ENCODE results near the gene FCHSD2.

DNA sequence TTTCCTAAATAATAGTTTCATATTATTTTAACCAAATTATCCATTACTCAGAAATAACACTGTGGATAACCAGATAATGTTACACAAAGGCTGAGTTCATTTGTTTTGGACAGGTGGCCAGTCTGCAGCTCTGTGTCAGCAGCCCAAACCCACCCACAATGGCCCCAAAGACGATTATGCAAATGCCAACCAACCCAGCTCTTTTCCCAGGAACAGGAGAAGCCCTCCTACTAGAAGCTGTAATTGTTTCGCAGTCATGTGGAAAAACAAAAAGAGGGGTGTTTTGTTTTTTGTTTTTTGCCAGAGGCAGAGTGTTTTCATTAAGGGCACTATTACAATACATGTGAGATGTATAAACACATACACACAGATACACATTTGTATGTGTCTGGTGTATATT lies 102.1 kb downstream of the FCHSD2 start:
- TF ChIP-seq EHMT2 (IDR thresholded peaks at IDR 0.05; ENCODE audit: borderline replicate concordance, low read depth, low read length) (no peak), ZNF143 (CRISPR knock-in tag; IDR thresholded peaks at IDR 0.05) (no peak), ATF1 (CRISPR knock-in tag; IDR thresholded peaks at IDR 0.05) (no peak), ZNF24 (IDR thresholded peaks at IDR 0.05) (no peak), HNRNPUL1 (IDR thresholded peaks at IDR 0.05; ENCODE audit: low read depth, low read length) (no peak), RFX1 (IDR thresholded peaks at IDR 0.05) (no peak), FOXC1 (CRISPR knock-in tag; IDR thresholded peaks at IDR 0.05; ENCODE audit: borderline replicate concordance) (no peak), POLR2A (IDR thresholded peaks at IDR 0.05; ENCODE audit: insufficient read depth in 1 of 2, low read depth in 2 of 2, low read length in 2 of 2) (no peak)
- TF ChIP-seq, protein P1, sequence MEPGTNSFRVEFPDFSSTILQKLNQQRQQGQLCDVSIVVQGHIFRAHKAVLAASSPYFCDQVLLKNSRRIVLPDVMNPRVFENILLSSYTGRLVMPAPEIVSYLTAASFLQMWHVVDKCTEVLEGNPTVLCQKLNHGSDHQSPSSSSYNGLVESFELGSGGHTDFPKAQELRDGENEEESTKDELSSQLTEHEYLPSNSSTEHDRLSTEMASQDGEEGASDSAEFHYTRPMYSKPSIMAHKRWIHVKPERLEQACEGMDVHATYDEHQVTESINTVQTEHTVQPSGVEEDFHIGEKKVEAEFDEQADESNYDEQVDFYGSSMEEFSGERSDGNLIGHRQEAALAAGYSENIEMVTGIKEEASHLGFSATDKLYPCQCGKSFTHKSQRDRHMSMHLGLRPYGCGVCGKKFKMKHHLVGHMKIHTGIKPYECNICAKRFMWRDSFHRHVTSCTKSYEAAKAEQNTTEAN (CRISPR knock-in tag; conservative IDR thresholded peaks at IDR 0.05) = no peak
- TF ChIP-seq, protein P2, sequence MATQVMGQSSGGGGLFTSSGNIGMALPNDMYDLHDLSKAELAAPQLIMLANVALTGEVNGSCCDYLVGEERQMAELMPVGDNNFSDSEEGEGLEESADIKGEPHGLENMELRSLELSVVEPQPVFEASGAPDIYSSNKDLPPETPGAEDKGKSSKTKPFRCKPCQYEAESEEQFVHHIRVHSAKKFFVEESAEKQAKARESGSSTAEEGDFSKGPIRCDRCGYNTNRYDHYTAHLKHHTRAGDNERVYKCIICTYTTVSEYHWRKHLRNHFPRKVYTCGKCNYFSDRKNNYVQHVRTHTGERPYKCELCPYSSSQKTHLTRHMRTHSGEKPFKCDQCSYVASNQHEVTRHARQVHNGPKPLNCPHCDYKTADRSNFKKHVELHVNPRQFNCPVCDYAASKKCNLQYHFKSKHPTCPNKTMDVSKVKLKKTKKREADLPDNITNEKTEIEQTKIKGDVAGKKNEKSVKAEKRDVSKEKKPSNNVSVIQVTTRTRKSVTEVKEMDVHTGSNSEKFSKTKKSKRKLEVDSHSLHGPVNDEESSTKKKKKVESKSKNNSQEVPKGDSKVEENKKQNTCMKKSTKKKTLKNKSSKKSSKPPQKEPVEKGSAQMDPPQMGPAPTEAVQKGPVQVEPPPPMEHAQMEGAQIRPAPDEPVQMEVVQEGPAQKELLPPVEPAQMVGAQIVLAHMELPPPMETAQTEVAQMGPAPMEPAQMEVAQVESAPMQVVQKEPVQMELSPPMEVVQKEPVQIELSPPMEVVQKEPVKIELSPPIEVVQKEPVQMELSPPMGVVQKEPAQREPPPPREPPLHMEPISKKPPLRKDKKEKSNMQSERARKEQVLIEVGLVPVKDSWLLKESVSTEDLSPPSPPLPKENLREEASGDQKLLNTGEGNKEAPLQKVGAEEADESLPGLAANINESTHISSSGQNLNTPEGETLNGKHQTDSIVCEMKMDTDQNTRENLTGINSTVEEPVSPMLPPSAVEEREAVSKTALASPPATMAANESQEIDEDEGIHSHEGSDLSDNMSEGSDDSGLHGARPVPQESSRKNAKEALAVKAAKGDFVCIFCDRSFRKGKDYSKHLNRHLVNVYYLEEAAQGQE (IDR thresholded peaks at IDR 0.05; ENCODE audit: borderline replicate concordance in 1 of 2, low read depth in 1 of 2, low read length in 2 of 2) = no peak
- TF ChIP-seq, protein P3, sequence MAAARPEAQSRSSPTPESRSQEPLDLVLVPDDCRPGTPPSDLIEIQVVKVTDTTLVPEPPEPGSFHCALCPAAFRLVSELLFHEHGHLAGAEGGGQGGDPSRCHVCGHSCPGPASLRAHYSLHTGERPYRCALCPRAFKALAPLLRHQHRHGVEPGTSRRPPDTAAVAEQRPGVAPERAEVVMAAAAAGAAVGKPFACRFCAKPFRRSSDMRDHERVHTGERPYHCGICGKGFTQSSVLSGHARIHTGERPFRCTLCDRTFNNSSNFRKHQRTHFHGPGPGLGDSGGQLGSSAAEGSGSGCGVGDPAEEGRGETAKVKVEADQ (CRISPR knock-in tag; IDR thresholded peaks at IDR 0.05; ENCODE audit: borderline replicate concordance) = no peak
- TF ChIP-seq, protein P4, sequence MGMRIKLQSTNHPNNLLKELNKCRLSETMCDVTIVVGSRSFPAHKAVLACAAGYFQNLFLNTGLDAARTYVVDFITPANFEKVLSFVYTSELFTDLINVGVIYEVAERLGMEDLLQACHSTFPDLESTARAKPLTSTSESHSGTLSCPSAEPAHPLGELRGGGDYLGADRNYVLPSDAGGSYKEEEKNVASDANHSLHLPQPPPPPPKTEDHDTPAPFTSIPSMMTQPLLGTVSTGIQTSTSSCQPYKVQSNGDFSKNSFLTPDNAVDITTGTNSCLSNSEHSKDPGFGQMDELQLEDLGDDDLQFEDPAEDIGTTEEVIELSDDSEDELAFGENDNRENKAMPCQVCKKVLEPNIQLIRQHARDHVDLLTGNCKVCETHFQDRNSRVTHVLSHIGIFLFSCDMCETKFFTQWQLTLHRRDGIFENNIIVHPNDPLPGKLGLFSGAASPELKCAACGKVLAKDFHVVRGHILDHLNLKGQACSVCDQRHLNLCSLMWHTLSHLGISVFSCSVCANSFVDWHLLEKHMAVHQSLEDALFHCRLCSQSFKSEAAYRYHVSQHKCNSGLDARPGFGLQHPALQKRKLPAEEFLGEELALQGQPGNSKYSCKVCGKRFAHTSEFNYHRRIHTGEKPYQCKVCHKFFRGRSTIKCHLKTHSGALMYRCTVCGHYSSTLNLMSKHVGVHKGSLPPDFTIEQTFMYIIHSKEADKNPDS (CRISPR knock-in tag; IDR thresholded peaks at IDR 0.05) = no peak
- TF ChIP-seq, protein P5, sequence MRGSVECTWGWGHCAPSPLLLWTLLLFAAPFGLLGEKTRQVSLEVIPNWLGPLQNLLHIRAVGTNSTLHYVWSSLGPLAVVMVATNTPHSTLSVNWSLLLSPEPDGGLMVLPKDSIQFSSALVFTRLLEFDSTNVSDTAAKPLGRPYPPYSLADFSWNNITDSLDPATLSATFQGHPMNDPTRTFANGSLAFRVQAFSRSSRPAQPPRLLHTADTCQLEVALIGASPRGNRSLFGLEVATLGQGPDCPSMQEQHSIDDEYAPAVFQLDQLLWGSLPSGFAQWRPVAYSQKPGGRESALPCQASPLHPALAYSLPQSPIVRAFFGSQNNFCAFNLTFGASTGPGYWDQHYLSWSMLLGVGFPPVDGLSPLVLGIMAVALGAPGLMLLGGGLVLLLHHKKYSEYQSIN (CRISPR knock-in tag; IDR thresholded peaks at IDR 0.05; ENCODE audit: borderline replicate concordance) = no peak
- TF ChIP-seq, protein P6, sequence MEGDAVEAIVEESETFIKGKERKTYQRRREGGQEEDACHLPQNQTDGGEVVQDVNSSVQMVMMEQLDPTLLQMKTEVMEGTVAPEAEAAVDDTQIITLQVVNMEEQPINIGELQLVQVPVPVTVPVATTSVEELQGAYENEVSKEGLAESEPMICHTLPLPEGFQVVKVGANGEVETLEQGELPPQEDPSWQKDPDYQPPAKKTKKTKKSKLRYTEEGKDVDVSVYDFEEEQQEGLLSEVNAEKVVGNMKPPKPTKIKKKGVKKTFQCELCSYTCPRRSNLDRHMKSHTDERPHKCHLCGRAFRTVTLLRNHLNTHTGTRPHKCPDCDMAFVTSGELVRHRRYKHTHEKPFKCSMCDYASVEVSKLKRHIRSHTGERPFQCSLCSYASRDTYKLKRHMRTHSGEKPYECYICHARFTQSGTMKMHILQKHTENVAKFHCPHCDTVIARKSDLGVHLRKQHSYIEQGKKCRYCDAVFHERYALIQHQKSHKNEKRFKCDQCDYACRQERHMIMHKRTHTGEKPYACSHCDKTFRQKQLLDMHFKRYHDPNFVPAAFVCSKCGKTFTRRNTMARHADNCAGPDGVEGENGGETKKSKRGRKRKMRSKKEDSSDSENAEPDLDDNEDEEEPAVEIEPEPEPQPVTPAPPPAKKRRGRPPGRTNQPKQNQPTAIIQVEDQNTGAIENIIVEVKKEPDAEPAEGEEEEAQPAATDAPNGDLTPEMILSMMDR (CRISPR knock-in tag; IDR thresholded peaks at IDR 0.05) = no peak
